Activated CD4-positive, alpha-beta T cell treated with anti-CD3 and anti-CD28 coated beads, Interleukin-2, amount 50 U/mL, for 24 hours (primary cell): Measurements from ENCODE around the gene TNIP1.

ENCODE experiments used
- DNase-seq, 2 donors: peaks; one replicate each; pipeline ENCODE4 v3.0.0-alpha.2; 2020; ENCODE audit warnings: low read depth in 1 of 2, low spot score in 1 of 2

Gene TNIP1

GRCh38 chr5:151106509-151106908 lies 25.7 kb upstream of the TNIP1 start:
- no peak for DNase-seq

- no peak for DNase-seq
These were observed 25.2 kb upstream of the TNIP1 start for GRCh38 chr5:151106043-151106442.

GRCh38 chr5:151105561-151105960 lies 24.7 kb upstream of the TNIP1 start:
- DNase-seq: no peak

- DNase-seq: no peak
These were observed 24.0 kb upstream of the TNIP1 start for GRCh38 chr5:151104795-151105194.

- no peak for DNase-seq
These were observed 20.9 kb upstream of the TNIP1 start for GRCh38 chr5:151101746-151102145.

- DNase-seq: no peak
These were observed 20.3 kb upstream of the TNIP1 start for GRCh38 chr5:151101151-151101550.

- DNase-seq: no peak
These were observed 19.8 kb upstream of the TNIP1 start for GRCh38 chr5:151100681-151101080.

GRCh38 chr5:151098768-151099121 lies 17.9 kb upstream of the TNIP1 start:
- no peak for DNase-seq

GRCh38 chr5:151097820-151098767 lies 17.3 kb upstream of the TNIP1 start:
- DNase-seq: no peak

- no peak for DNase-seq
These were observed 16.2 kb upstream of the TNIP1 start for GRCh38 chr5:151097061-151097460.

- DNase-seq: no peak
These were observed 15.2 kb upstream of the TNIP1 start for GRCh38 chr5:151096001-151096373.

GRCh38 chr5:151095341-151096000 lies 14.6 kb upstream of the TNIP1 start:
- DNase-seq: no peak

- DNase-seq: no peak
These were observed 14.0 kb upstream of the TNIP1 start for GRCh38 chr5:151094852-151095245.

- peak in 1 of 2 donors; percentile 36 for DNase-seq
These were observed 13.4 kb upstream of the TNIP1 start for GRCh38 chr5:151094030-151094851.

- no peak for DNase-seq
These were observed 12.6 kb upstream of the TNIP1 start for GRCh38 chr5:151093476-151093889.

GRCh38 chr5:151092762-151093161 lies 11.9 kb upstream of the TNIP1 start:
- DNase-seq: no peak

GRCh38 chr5:151089726-151090125 lies 8.9 kb upstream of the TNIP1 start:
- DNase-seq: no peak

GRCh38 chr5:151088986-151089385 lies 8.2 kb upstream of the TNIP1 start:
- DNase-seq: no peak

GRCh38 chr5:151087486-151087885 lies 6.7 kb upstream of the TNIP1 start:
- DNase-seq: no peak

- peak; percentile 39 to 67 for DNase-seq
These were observed 6.1 kb upstream of the TNIP1 start for GRCh38 chr5:151086905-151087360.

GRCh38 chr5:151086192-151086869 lies 5.5 kb upstream of the TNIP1 start:
- no peak for DNase-seq
